Epithelial cell of proximal tubule (primary cell): ENCODE results near the gene RIMBP2. TPM values are rescaled to one million over a fixed set of nuclear protein-coding genes. Genes with fewer than 3 reads are reported as not detected.

ENCODE experiments used
- DNase-seq: peaks from one replicate; pipeline ENCODE4 v3.0.0-alpha.2; 2011; ENCODE audit warnings: low read depth
- H3K4me3 ChIP-seq: 2 replicates; pipeline ENCODE4 v1.5.1; 2011; ENCODE audit warnings: low read depth, mild to moderate bottlenecking, low read length
- CTCF ChIP-seq: conservative IDR thresholded peaks from 2 replicates; pipeline ENCODE4 v1.5.1; 2012; ENCODE audit warnings: low read depth, mild to moderate bottlenecking, low read length
- total RNA-seq: library from RNA; depleted of rRNA; stranded (reverse); fragments of >200 nt; gene quantifications from 2 replicates; pipeline ENCODE4 v1.2.3, GENCODE V29; 2015

The RIMBP2 gene
- total RNA-seq, 1 donor from 2014 or later, result 0.98 TPM

- no peak for TF ChIP-seq CTCF
- DNase-seq, result no peak
- no peak overlapping the region for H3K4me3 ChIP-seq
Measured at GRCh38 chr12:130568501-130568900, 147.6 kb downstream of the RIMBP2 start.

DNA sequence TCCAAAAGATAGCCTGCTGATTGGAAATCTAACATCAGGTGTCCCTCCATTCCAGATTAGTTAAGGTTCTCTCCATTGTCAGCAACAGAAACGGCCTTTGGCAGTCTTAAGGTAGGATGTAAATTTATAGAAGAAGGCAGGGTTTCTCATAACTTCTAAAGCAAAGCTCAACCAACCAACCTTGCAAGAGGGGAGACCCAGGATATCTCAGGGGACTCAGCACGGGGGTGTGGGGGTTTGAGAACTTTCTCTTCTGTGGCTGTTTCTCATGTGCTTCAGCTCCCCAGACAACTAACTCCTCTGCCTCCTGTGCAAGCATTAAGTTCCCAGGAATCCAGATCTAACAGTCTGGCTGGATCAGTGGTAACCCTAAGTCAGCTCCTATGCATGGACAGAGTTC, 148.1 kb downstream of the RIMBP2 start:
- H3K4me3 ChIP-seq, result no peak overlapping the region
- no peak for TF ChIP-seq CTCF
- no peak for DNase-seq

GRCh38 chr12:130566446-130567155, 149.5 kb downstream of the RIMBP2 start:
- H3K4me3 ChIP-seq, result no peak overlapping the region
- DNase-seq, result no peak
- TF ChIP-seq CTCF, result no peak

- H3K4me3 ChIP-seq, result no peak overlapping the region
- TF ChIP-seq CTCF, result no peak
- DNase-seq, result no peak
Measured at GRCh38 chr12:130565189-130565588, 150.9 kb downstream of the RIMBP2 start.

GRCh38 chr12:130563323-130563722, 152.8 kb downstream of the RIMBP2 start:
- no peak for DNase-seq
- TF ChIP-seq CTCF, result no peak
- H3K4me3 ChIP-seq, result no peak overlapping the region

GRCh38 chr12:130562716-130563115, 153.4 kb downstream of the RIMBP2 start:
- no peak overlapping the region for H3K4me3 ChIP-seq
- no peak for TF ChIP-seq CTCF
- DNase-seq, result no peak

- no peak for DNase-seq
Measured at GRCh38 chr12:130560321-130560720, 155.8 kb downstream of the RIMBP2 start.

More at GRCh38 chr12:130560321-130560720, 155.8 kb downstream of the RIMBP2 start:
- H3K4me3 ChIP-seq, result no peak overlapping the region
- TF ChIP-seq CTCF, result no peak
